ENCODE data around the gene ADGRG3.

The ADGRG3 gene

GRCh38 chr16:57703416-57704010 lies 35.4 kb downstream of the ADGRG3 start:
- no peak for DNase-seq
- no peak overlapping the region for H3K4me3 ChIP-seq (ENCODE audit: low read length)
- no peaks in the 10 kb centered on the region for H3K36me3 ChIP-seq (replicated peaks; ENCODE audit: insufficient read depth, low read length)
- no peak overlapping the region for H3K9ac ChIP-seq (ENCODE audit: low read length)
- no peaks in the 10 kb centered on the region for H3K9me2 ChIP-seq (replicated peaks; ENCODE audit: insufficient read depth, low read length)
- H3K4me1 ChIP-seq (ENCODE audit: low read length): no peaks in the 10 kb centered on the region
- H3F3A ChIP-seq (ENCODE audit: insufficient read depth, low read length): no peaks in the 10 kb centered on the region
- H3K79me2 ChIP-seq (ENCODE audit: low read length): no peaks in the 10 kb centered on the region
- no peaks in the 10 kb centered on the region for H3K9me3 ChIP-seq (replicated peaks; ENCODE audit: insufficient read depth, low read length)
- H4K20me1 ChIP-seq (ENCODE audit: insufficient read depth, low read length): no peaks in the 10 kb centered on the region
- no peak overlapping the region for H3K27ac ChIP-seq (ENCODE audit: low read length)
- no peak overlapping the region for H3K4me2 ChIP-seq (ENCODE audit: low read depth, low read length)
- 0 out of 2 replicates have a peak, but pooled peaks cover 7% of the 10 kb centered on the region for H3K27me3 ChIP-seq (replicated peaks; ENCODE audit: insufficient read depth, low read length)
- no peak overlapping the region for H2AFZ ChIP-seq (ENCODE audit: low read length)
- TF ChIP-seq CTCF (IDR thresholded peaks at IDR 0.05; ENCODE audit: low read length) (no peak), EZH2 (optimal IDR thresholded peaks at IDR 0.05; ENCODE audit: low read depth, low read length) (no peak), EZH2phosphoT487 (IDR thresholded peaks at IDR 0.05; ENCODE audit: low read length) (no peak)

GRCh38 chr16:57704011-57704904 lies 36.2 kb downstream of the ADGRG3 start:
- H3K9me2 ChIP-seq (replicated peaks; ENCODE audit: insufficient read depth, low read length): no peaks in the 10 kb centered on the region
- no peaks in the 10 kb centered on the region for H3K4me1 ChIP-seq (ENCODE audit: low read length)
- no peak overlapping the region for H2AFZ ChIP-seq (ENCODE audit: low read length)
- H4K20me1 ChIP-seq (ENCODE audit: insufficient read depth, low read length): no peaks in the 10 kb centered on the region
- no peaks in the 10 kb centered on the region for H3K79me2 ChIP-seq (ENCODE audit: low read length)
- H3K36me3 ChIP-seq (replicated peaks; ENCODE audit: insufficient read depth, low read length): no peaks in the 10 kb centered on the region
- H3K9me3 ChIP-seq (replicated peaks; ENCODE audit: insufficient read depth, low read length): no peaks in the 10 kb centered on the region
- no peak overlapping the region for H3K4me3 ChIP-seq (ENCODE audit: low read length)
- H3K4me2 ChIP-seq (ENCODE audit: low read depth, low read length): no peak overlapping the region
- no peak for DNase-seq
- no peak overlapping the region for H3K9ac ChIP-seq (ENCODE audit: low read length)
- no peaks in the 10 kb centered on the region for H3F3A ChIP-seq (ENCODE audit: insufficient read depth, low read length)
- H3K27ac ChIP-seq (ENCODE audit: low read length): no peak overlapping the region
- TF ChIP-seq CTCF (IDR thresholded peaks at IDR 0.05; ENCODE audit: low read length) (no peak), EZH2 (optimal IDR thresholded peaks at IDR 0.05; ENCODE audit: low read depth, low read length) (no peak), EZH2phosphoT487 (IDR thresholded peaks at IDR 0.05; ENCODE audit: low read length) (no peak)
- H3K27me3 ChIP-seq (replicated peaks; ENCODE audit: insufficient read depth, low read length): 0 out of 2 replicates have a peak, but pooled peaks cover 7% of the 10 kb centered on the region

- Histone ChIP-seq H3K4me3 (ENCODE audit: low read length) (no peak overlapping the region), H3K27me3 (replicated peaks; ENCODE audit: insufficient read depth, low read length) (0 out of 2 replicates have a peak, but pooled peaks cover 7% of the 10 kb centered on the region), H3K27ac (ENCODE audit: low read length) (no peak overlapping the region), H3K9me2 (replicated peaks; ENCODE audit: insufficient read depth, low read length) (no peaks in the 10 kb centered on the region), H3K9ac (ENCODE audit: low read length) (no peak overlapping the region), H2AFZ (ENCODE audit: low read length) (no peak overlapping the region), H3K9me3 (replicated peaks; ENCODE audit: insufficient read depth, low read length) (no peaks in the 10 kb centered on the region), H3K4me1 (ENCODE audit: low read length) (no peaks in the 10 kb centered on the region), H4K20me1 (ENCODE audit: insufficient read depth, low read length) (no peaks in the 10 kb centered on the region), H3F3A (ENCODE audit: insufficient read depth, low read length) (no peaks in the 10 kb centered on the region), H3K4me2 (ENCODE audit: low read depth, low read length) (no peak overlapping the region), H3K79me2 (ENCODE audit: low read length) (no peaks in the 10 kb centered on the region), H3K36me3 (replicated peaks; ENCODE audit: insufficient read depth, low read length) (no peaks in the 10 kb centered on the region)
- no peak for DNase-seq
- TF ChIP-seq EZH2phosphoT487 (IDR thresholded peaks at IDR 0.05; ENCODE audit: low read length) (no peak), EZH2 (optimal IDR thresholded peaks at IDR 0.05; ENCODE audit: low read depth, low read length) (no peak), CTCF (IDR thresholded peaks at IDR 0.05; ENCODE audit: low read length) (no peak)
These were observed 37.1 kb downstream of the ADGRG3 start for GRCh38 chr16:57704905-57705852.

All from MM.1S (cell line).